ENCODE data around the gene TBL3. TPM values are rescaled to one million over a fixed set of nuclear protein-coding genes. Genes with fewer than 3 reads are reported as not detected.

TBL3 gene
- total and polyA plus RNA-seq, 9 of the 15 experiments (the other 6 are each of a cell fraction or from before 2014, with no cell fraction given) = 0.97 to 117 (median 24.5) TPM

DNA sequence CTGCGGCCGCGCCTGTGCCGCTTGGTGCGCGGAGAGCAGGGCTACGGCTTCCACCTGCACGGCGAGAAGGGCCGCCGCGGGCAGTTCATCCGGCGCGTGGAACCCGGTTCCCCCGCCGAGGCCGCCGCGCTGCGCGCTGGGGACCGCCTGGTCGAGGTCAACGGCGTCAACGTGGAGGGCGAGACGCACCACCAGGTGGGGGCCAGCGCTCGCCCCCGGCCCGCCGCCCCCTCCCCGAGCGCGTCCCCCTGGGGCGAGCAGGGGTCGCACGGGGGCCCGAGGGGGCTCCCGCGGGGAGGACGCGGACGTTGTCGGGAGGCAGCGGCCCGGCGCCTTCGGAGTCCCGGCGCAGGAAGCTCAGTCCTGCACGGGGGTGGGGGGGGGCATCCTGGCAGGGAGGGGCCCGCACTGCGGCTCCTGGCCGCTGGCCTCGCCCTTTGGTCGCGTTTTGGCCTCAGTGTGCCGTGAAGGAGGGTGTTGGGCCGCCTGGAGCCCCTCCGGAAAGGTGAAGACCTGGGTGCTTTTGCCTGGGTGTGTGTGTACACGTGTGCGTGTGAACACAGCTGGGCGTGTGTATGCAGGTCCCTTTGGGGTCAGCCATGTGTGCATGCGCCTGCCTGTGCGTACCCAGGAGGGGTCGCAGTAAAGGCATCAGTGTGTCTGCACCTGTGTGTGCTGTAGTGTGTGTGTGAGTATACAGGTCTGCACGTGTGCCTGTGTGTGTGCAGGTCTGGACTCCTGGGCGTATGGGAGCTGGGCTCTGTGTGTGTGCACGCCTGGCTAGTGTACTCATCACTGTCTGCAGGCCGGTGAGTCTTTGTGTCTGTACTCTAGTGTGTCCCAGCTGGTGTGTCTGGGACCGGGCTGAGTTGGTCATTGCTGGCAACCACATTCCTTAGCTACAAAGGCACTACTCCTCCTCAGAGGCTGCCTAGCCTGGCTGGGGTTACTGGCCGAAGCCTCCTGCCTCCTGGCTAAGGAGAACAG, 55.5 kb downstream of the TBL3 start (continued):
- TF ChIP-seq, protein P1, sequence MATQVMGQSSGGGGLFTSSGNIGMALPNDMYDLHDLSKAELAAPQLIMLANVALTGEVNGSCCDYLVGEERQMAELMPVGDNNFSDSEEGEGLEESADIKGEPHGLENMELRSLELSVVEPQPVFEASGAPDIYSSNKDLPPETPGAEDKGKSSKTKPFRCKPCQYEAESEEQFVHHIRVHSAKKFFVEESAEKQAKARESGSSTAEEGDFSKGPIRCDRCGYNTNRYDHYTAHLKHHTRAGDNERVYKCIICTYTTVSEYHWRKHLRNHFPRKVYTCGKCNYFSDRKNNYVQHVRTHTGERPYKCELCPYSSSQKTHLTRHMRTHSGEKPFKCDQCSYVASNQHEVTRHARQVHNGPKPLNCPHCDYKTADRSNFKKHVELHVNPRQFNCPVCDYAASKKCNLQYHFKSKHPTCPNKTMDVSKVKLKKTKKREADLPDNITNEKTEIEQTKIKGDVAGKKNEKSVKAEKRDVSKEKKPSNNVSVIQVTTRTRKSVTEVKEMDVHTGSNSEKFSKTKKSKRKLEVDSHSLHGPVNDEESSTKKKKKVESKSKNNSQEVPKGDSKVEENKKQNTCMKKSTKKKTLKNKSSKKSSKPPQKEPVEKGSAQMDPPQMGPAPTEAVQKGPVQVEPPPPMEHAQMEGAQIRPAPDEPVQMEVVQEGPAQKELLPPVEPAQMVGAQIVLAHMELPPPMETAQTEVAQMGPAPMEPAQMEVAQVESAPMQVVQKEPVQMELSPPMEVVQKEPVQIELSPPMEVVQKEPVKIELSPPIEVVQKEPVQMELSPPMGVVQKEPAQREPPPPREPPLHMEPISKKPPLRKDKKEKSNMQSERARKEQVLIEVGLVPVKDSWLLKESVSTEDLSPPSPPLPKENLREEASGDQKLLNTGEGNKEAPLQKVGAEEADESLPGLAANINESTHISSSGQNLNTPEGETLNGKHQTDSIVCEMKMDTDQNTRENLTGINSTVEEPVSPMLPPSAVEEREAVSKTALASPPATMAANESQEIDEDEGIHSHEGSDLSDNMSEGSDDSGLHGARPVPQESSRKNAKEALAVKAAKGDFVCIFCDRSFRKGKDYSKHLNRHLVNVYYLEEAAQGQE (IDR thresholded peaks at IDR 0.05; ENCODE audit: borderline replicate concordance) = peak; percentile 18; the same call in 1 of the 2 replicates
- TF ChIP-seq, protein P1 (CRISPR knock-in tag; IDR thresholded peaks at IDR 0.05; ENCODE audit: low read depth) = no peak
- TF ChIP-seq, protein P2, sequence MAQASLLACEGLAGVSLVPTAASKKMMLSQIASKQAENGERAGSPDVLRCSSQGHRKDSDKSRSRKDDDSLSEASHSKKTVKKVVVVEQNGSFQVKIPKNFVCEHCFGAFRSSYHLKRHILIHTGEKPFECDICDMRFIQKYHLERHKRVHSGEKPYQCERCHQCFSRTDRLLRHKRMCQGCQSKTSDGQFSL (CRISPR knock-in tag; IDR thresholded peaks at IDR 0.05) = peak; percentile 95
- TF ChIP-seq, protein P2 (tag; IDR thresholded peaks at IDR 0.05) = peak in 1 of 2 experiments; percentile 90; a peak in 2 of 4 replicates
- TF ChIP-seq HNRNPLL (IDR thresholded peaks at IDR 0.05; ENCODE audit: low read depth, low read length, poor library complexity, severe bottlenecking) (peak; percentile 4), ZFX (CRISPR knock-in tag; IDR thresholded peaks at IDR 0.05) (peak; percentile 33), HDAC6 (IDR thresholded peaks at IDR 0.05; ENCODE audit: low read depth, low read length) (no peak), ZNF695 (CRISPR knock-in tag; IDR thresholded peaks at IDR 0.05) (no peak), ZNF445 (CRISPR knock-in tag; IDR thresholded peaks at IDR 0.05; ENCODE audit: low read depth) (no peak), L3MBTL2 (IDR thresholded peaks at IDR 0.05) (peak; percentile 50; the same call in 1 of the 2 replicates), CTCF (IDR thresholded peaks at IDR 0.05 in 2 of 3, conservative IDR thresholded peaks at IDR 0.05 in 1 of 3; ENCODE audit: insufficient read depth in 2 of 3, low read depth in 1 of 3, low read length in 3 of 3) (peak in 1 of 3 experiments; percentile 22; a peak in 3 of 6 replicates), RBM14 (IDR thresholded peaks at IDR 0.05; ENCODE audit: borderline replicate concordance, insufficient read depth, low read depth, low read length) (no peak), DACH1 (IDR thresholded peaks at IDR 0.05; ENCODE audit: partially characterized antibody) (no peak)
